ENCODE data around the gene VSTM4.

- TF ChIP-seq CTCF (IDR thresholded peaks at IDR 0.05) (no peak), POLR2A (IDR thresholded peaks at IDR 0.05) (no peak)
Measured at GRCh38 chr10:49153115-49153514, 37.8 kb upstream of the VSTM4 start.

Measured in testis (tissue), 2 donors.